ENCODE data around the gene C5orf58. TPM values are rescaled to one million over a fixed set of nuclear protein-coding genes. Genes with fewer than 3 reads are reported as not detected.
A peak's percentile ranks its signal among the peaks of the same experiment; 100 is the strongest.

The C5orf58 gene
- total RNA-seq, 1 experiment from 2014 or later: 7.7 TPM

DNA sequence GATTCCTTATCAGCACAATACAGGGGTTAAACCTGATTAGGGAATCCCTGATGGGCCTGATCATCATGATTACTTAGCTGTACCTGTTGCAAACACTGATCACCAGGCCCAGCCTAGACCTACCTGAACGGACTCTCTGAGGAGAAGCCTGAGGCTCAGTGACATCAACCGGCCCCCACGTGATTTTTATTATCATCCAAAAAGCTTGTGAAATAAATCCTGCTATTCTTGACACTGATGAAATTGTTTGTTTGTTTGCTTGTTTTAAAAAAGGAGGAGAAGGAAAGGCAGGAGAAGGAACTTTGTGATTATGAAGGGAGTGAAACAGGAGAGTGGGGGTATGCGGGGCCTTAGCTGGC is 46.7 kb downstream of the C5orf58 start:
- DNase-seq (ENCODE audit: low read depth): no peak

DNA sequence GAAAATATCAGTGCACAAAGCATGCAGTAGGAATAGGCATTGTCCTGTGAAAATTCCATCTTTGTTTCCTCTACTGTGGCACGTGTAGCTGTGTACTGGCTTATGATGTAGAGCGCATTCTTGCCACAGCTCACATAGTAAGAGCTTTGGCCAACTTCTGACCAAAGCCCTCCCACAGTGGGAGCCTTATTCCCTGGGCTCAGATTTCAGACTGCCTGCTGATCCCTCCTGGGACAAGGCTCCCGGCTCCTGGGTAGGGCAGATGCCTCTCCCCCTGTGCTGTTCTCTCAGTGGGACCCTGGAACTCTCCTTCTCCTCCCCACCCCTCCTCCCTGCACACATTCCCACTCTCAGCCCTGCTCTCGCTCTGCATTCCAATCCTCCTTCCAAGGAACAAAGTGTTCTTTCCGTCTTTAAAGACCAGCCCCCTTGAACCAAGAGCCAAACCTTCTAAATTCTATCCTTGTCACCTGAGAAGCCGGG is 47.3 kb downstream of the C5orf58 start:
- DNase-seq (ENCODE audit: low read depth): no peak

DNA sequence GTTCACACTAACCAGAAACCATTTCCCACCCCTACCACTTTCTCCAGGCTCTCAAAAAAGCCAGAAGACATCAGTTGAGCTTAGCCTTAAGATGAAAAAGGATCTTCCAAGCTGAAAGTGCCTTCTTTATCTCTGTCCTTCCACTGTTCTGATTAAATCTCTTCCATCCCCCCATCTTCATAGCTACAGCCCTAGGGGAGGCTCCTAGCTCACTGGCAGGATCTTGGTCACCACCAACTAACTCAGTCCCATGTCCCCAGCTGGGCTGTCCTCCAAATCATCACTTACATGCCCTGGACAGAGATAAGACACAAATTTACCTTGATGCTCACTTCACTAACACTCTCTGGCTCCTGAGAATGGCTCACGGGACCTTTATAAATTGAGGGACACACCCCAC is 50.5 kb downstream of the C5orf58 start:
- no peak for DNase-seq (ENCODE audit: low read depth)

DNA sequence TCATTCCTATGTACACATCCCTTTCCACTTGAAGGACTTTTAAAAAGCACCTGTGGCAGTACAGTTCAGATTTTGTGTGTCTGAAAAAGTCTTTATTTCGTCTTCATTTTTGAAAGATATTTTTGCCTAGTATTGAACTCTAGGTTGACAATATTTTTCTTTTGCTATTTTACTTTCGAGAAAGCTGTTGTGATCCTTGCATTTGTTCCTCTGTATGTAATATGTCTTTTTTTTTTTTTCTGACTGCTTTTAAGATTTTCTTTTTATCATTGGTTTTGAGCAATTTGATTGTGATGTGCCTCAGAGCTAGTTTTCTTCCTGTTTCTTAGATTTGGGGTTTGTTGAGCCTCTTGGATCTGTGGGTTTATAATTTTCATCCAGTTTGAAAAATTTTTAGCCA is 51.4 kb downstream of the C5orf58 start:
- DNase-seq (ENCODE audit: low read depth): no peak

DNA sequence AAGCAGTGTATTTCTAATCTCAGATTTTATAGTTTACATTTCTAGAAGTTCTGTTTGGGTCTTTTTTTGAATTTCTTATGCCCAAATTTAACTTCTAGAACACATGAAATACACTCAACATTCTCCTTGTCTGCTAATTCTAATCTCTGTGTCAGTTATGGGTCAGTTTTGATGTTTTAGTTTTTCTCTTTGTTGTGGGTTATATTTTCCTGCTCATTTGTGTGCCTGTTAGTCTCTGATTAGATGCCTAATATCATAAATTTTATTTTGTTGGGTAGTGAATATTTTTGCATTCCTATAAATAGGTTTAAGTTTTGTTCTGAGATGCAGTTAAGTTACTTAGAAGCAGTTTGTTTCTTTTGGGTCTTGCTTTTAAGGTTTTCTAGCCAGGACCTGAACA is 52.4 kb downstream of the C5orf58 start:
- DNase-seq (ENCODE audit: low read depth): no peak

DNA sequence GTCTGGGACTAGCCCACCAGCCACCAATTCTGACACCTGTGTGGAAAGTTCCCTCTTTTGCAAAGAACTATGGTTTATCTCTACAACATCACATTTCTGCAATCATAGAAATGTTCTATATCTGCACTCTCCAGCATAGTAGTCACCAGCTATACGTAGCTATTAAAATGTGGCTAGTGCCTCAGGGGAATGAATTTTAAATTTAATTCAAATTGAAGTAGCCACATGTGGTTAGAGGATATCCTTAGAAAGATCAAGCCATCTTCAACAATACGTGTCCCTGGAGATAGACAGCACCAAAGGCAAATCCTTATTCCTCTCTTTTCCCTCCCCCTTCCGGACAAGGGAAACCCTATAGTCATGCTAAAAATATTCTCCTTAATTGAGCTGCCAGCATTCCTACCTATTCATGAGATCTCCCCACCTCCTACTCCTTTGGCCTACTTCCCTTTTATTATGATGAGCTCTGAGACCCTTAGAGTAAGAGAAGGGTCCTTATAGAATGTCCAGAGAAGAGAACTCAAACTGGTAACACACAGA is 53.7 kb downstream of the C5orf58 start:
- DNase-seq (ENCODE audit: low read depth): no peak

DNA sequence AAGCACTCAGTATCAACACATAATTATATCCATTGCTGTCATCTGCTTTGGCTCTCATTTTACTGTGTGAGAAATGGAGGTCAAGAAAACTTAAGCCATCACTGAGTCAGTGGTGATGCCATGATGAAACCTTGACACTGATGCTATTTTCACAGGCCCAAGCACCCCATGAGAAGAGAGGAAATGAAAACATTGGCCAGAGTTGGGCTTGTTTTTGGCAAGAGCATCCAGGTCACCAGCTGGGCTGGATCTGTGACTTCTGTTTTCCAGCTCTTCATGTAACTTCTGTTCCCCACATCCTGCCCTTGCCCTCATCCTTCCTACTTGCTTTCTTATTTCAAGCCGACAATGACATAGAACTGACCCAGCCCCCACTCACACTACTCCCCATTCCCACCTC is 54.7 kb downstream of the C5orf58 start:
- peak; percentile 24 for DNase-seq (ENCODE audit: low read depth)

DNA sequence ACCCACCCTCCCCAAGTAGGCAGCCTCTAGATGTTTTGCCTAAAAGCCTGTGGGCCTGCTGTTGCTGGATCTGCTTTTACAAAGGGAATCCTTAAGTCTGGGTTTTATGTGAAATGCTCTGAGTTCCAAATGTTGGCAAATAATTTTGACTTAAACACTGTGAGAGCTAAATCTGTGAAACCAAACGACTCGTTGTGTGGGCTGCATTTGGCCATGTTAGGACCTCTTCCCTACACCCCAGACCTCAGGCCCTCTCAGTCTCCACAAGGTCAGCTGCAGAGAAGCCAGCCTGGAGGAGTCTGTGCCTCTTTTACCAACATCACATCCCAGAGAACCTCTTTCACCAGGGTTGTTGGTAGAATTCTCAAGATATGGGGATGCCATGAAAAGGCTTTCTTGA is 55.4 kb downstream of the C5orf58 start:
- no peak for DNase-seq (ENCODE audit: low read depth)

DNA sequence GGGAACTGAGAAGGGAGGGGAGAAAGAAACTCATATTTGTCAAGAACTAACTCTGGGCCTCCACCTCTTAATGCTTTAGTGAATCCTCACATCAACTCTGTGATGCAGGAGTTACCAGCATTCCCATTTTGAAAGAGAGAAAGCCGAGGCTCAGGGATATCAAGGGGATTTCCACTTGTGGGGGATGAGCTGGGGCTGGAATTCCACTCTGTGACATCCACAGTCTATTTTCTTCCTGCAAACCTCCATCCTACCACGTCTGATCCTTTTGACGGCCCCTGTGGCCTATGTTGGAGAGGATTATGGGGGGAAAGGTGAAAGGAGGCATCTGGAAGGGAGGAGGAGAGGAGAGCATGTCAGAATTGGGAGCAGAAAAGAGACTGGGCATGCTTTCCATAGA is 55.8 kb downstream of the C5orf58 start:
- no peak for DNase-seq (ENCODE audit: low read depth)

DNA sequence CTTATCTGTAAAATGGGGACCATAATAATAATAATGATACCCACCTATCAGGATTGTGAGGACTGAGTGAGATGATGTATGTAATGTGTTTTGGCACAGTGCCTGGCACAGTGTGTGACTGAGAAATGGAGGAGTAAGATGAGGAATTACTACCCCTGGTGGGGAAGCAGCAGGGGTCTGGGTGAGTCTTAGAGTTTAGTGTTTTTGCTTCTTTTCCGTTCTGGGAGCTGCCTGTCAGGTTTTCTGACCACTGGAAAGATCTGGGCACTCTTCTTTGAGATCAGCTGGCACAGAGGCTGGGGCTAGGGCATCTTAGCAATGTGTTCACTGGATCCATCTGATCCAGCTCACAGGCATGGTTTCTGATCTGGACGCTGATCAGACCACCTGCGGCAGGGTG is 56.3 kb downstream of the C5orf58 start:
- no peak for DNase-seq (ENCODE audit: low read depth)

DNA sequence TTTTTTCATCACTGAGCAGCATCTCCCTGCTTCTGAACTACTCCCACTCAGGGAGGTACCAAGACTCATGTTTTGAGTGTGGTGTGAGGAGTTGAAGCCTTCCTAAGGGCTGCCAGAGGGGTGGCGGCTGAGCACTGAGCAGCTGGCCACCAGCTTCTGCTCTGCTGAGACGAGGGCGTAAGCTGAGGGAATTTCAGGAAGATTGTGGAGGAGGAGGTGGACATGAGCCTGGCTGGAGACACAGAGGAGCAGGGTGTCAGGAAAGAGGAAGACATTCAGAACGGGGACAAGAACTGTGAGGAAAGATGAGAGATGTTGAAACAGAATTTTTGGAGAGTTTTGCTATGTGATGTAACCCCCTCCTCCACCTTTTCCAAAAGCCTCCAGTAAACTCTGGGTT is 57.0 kb downstream of the C5orf58 start:
- no peak for DNase-seq (ENCODE audit: low read depth)

DNA sequence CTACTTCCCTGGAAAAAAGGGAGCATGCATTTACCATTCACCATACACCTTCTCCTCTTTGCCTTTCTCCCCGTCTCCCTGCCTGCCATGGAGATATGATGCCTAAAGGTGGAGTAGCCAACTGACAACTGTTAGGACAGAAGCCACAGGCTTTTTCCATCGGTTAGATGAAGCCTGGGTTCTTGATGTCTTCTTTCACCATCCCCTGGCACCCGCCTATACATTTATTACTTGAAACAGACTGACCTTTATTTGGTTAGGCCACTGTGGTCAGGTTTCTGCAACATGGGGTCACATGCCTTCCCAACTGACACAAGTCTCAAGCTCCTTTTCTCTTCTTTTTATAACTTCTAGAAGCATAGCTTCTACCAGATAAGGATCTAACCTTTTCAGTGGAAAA is 57.7 kb downstream of the C5orf58 start:
- DNase-seq (ENCODE audit: low read depth): no peak

DNA sequence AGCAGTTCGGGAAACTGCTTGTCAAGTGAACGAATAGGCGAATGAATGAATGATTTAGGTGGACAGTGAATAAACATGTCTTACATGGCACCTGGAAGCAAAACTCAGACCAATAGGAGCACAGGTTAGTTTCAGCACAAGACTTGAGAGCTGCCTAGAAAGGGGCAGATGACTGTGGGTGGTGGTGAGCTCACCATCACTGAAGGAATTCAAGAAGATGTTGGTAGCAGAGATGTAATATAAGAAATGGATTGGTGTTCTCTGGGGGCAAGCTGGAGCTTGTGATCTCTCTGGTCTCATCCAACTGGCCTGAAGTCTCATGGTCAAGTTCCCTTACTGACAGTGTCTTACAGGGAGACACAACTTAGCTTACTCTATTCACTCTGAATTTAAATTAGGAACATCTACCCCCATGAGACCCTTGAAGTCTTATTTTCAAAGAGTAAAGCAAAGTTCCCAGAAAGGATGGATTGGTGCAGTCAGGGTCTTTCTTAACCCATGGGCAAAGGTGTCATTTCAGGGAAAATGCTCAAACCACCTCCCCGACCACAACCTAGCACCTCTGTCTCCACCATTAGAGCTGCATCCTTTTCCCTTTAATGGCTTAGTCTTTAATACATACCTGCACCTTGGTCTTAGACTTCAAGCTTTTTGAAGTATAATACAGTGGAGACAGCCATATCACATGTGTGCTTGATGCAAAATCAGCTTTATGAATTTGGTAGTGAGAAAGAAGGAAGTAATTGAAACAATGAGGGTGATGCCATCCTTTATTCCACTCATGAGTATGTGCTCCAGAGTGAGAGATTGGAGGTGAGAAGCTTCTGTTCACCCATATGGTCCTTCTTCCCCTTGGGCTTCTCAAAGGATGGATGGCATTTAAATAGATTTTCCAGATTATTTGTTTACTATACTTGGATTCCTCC is 59.7 kb downstream of the C5orf58 start:
- DNase-seq (ENCODE audit: low read depth): no peak

DNA sequence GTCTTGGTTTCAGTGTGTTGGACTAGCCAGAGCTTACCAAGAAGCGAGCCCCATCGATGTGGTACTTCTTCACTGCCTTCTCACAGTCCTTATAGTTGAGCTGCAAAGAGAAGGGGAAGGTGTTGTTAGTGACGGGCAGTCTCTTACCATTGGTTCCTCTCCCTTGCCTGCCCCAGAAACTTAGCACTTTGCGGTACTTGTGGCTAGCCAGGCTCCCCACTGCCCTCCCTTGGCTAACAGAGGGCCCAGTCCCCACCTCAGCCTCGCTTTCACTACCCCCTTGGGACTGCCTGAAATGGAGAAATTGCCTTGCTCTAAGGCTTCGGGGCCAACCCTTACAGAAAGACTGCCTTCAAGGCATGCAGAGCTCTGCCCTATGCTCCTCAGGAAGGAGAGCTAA is 60.5 kb downstream of the C5orf58 start:
- DNase-seq (ENCODE audit: low read depth): no peak

DNA sequence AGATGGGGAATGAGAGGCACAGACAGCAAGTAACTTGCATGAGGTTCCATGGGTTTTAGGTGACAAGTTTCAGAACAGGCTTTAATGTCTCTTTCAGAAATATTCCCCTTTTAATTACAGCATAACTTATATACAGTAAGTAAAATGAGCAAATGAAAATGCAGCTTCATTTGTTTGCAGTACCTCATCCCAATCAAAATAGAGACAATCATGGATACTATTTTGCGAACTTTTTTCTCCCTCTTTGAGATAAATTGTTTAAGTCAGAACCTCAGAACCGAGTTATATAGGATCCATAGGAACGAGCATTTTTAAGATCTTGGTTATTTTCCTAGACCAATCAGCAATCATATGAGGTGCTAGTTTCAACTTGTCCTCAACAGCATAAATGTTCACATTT is 61.3 kb downstream of the C5orf58 start:
- no peak for DNase-seq (ENCODE audit: low read depth)

DNA sequence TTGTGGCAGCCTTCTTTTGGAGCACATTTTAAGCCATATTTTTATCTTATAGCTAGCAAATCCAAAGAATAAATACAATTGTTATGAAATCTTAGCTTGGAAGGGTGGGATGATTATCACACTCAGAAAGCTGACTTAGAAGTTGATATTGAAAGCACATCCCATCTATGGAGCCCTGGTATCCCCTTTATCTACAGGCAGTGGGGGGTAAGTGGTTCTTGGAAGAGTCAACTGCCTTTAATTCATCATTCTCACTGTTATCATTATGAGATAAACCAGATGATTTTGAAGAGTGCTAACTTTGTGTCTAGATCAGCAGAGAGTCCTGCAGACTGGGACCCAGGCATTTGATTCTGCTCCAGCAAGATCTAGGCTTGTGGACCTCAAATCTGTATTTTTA is 61.8 kb downstream of the C5orf58 start:
- DNase-seq (ENCODE audit: low read depth): no peak

Other genes with a start within 250 kb of the C5orf58 start
- gene FOXI1, start 127.1 kb upstream of the C5orf58 start, total RNA-seq (2014; rRNA removed; shearing (Covaris generic)): not detected in 2 replicates
- 0.50 TPM in 1 of 2 replicates, not detected in the other for gene LCP2, start 64.8 kb downstream of the C5orf58 start, total RNA-seq (2014; rRNA removed; shearing (Covaris generic))
- not detected in 2 replicates for gene KCNMB1, start 156.4 kb downstream of the C5orf58 start, total RNA-seq (2014; rRNA removed; shearing (Covaris generic))